ENCODE results near the gene NDUFC2.

GRCh38 chr11:78063440-78064181 is 16.1 kb downstream of the NDUFC2 start, which contains the start of gene THRSP:
- TF ChIP-seq, protein P1, sequence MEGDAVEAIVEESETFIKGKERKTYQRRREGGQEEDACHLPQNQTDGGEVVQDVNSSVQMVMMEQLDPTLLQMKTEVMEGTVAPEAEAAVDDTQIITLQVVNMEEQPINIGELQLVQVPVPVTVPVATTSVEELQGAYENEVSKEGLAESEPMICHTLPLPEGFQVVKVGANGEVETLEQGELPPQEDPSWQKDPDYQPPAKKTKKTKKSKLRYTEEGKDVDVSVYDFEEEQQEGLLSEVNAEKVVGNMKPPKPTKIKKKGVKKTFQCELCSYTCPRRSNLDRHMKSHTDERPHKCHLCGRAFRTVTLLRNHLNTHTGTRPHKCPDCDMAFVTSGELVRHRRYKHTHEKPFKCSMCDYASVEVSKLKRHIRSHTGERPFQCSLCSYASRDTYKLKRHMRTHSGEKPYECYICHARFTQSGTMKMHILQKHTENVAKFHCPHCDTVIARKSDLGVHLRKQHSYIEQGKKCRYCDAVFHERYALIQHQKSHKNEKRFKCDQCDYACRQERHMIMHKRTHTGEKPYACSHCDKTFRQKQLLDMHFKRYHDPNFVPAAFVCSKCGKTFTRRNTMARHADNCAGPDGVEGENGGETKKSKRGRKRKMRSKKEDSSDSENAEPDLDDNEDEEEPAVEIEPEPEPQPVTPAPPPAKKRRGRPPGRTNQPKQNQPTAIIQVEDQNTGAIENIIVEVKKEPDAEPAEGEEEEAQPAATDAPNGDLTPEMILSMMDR (conservative IDR thresholded peaks at IDR 0.05; ENCODE audit: low read depth, low read length), result no peak
- no peak for TF ChIP-seq EZH2 (IDR thresholded peaks at IDR 0.05; ENCODE audit: borderline replicate concordance, low read depth, low read length, poor library complexity, severe bottlenecking)

All from A673 (cell line).